Activated CD4-positive, alpha-beta T cell treated with anti-CD3 and anti-CD28 coated beads, Interleukin-2, Interleukin-4, amounts not matched to agents 100 ng/mL and 50 ng/mL, durations not matched to agents 16 hours and 8 hours (primary cell): ENCODE results near the gene ELAVL4.

Experiments used
- DNase-seq: peaks from one replicate; pipeline ENCODE4 v3.0.0-alpha.2; 2020; ENCODE audit warnings: low spot score

Gene ELAVL4

GRCh38 chr1:50108497-50109059, at the start of gene ELAVL4:
ELAVL4 (plus strand) TSS chr1:50108920; CDS start chr1:50109190, 270 bp downstream.
- no peak for DNase-seq

- DNase-seq: no peak
Measured at GRCh38 chr1:50060279-50060678, 48.4 kb upstream of the ELAVL4 start.

GRCh38 chr1:50066806-50067205, 41.9 kb upstream of the ELAVL4 start:
- DNase-seq: no peak

GRCh38 chr1:50074931-50075330, 33.8 kb upstream of the ELAVL4 start:
- no peak for DNase-seq

GRCh38 chr1:50077273-50077672, 31.4 kb upstream of the ELAVL4 start:
- no peak for DNase-seq

GRCh38 chr1:50080904-50081586, 27.7 kb upstream of the ELAVL4 start:
- DNase-seq: no peak

- no peak for DNase-seq
Measured at GRCh38 chr1:50084389-50084788, 24.3 kb upstream of the ELAVL4 start.

- no peak for DNase-seq
Measured at GRCh38 chr1:50091068-50091467, 17.7 kb upstream of the ELAVL4 start.

- DNase-seq: no peak
Measured at GRCh38 chr1:50095716-50096115, 13.0 kb upstream of the ELAVL4 start.

GRCh38 chr1:50097021-50097679, 11.6 kb upstream of the ELAVL4 start:
- DNase-seq: no peak

- no peak for DNase-seq
Measured at GRCh38 chr1:50097791-50098190, 10.9 kb upstream of the ELAVL4 start.

- DNase-seq: no peak
Measured at GRCh38 chr1:50098591-50099021, 10.1 kb upstream of the ELAVL4 start.

GRCh38 chr1:50099654-50100053, 9.1 kb upstream of the ELAVL4 start:
- no peak for DNase-seq

GRCh38 chr1:50103615-50104081, 5.1 kb upstream of the ELAVL4 start:
- DNase-seq: no peak

- DNase-seq: no peak
Measured at GRCh38 chr1:50105433-50105832, 3.3 kb upstream of the ELAVL4 start.

- no peak for DNase-seq
Measured at GRCh38 chr1:50106095-50106761, 2.5 kb upstream of the ELAVL4 start.

GRCh38 chr1:50109116-50109515, 396 bp downstream of the ELAVL4 start:
- DNase-seq: no peak

GRCh38 chr1:50109647-50110075, 941 bp downstream of the ELAVL4 start:
- no peak for DNase-seq

- DNase-seq: no peak
Measured at GRCh38 chr1:50110151-50110550, 1.4 kb downstream of the ELAVL4 start.

- DNase-seq: no peak
Measured at GRCh38 chr1:50110656-50111055, 1.9 kb downstream of the ELAVL4 start.

- DNase-seq: no peak
Measured at GRCh38 chr1:50111503-50111902, 2.8 kb downstream of the ELAVL4 start.

- DNase-seq: no peak
Measured at GRCh38 chr1:50112193-50112592, 3.5 kb downstream of the ELAVL4 start.

GRCh38 chr1:50123071-50123470, 14.4 kb downstream of the ELAVL4 start:
- DNase-seq: no peak
